ENCODE results near the gene RAD51C.
A peak's percentile ranks its signal among the peaks of the same experiment; 100 is the strongest.
"Not testable (repeated sequence)": the region's sequence is repeated elsewhere in the genome, so short reads cannot be mapped to it uniquely, and the experiment has no call there.

The RAD51C gene

GRCh38 chr17:58692239-58693055, at the start of gene RAD51C:
RAD51C (plus strand) TSS chr17:58692602; CDS start chr17:58692644, 42 bp downstream.
- peak; percentile 59 for DNase-seq (ENCODE audit: low read depth)

GRCh38 chr17:58643147-58643546, 49.3 kb upstream of the RAD51C start:
- DNase-seq (ENCODE audit: low read depth) = no peak

GRCh38 chr17:58648236-58648635, 44.2 kb upstream of the RAD51C start:
- no peak for DNase-seq (ENCODE audit: low read depth)

- DNase-seq (ENCODE audit: low read depth) = not testable (repeated sequence)
These were observed 34.2 kb upstream of the RAD51C start for GRCh38 chr17:58657962-58658803.

- DNase-seq (ENCODE audit: low read depth) = peak; percentile 94
These were observed 33.3 kb upstream of the RAD51C start for GRCh38 chr17:58658804-58659713.

GRCh38 chr17:58659714-58660084, 32.7 kb upstream of the RAD51C start:
- not testable (repeated sequence) for DNase-seq (ENCODE audit: low read depth)

GRCh38 chr17:58660621-58661020, 31.8 kb upstream of the RAD51C start:
- DNase-seq (ENCODE audit: low read depth) = no peak

GRCh38 chr17:58661499-58661898, 30.9 kb upstream of the RAD51C start:
- no peak for DNase-seq (ENCODE audit: low read depth)

GRCh38 chr17:58664302-58664701, 28.1 kb upstream of the RAD51C start:
- no peak for DNase-seq (ENCODE audit: low read depth)

- DNase-seq (ENCODE audit: low read depth) = no peak
These were observed 26.2 kb upstream of the RAD51C start for GRCh38 chr17:58665946-58666857.

- no peak for DNase-seq (ENCODE audit: low read depth)
These were observed 25.5 kb upstream of the RAD51C start for GRCh38 chr17:58666858-58667267.

GRCh38 chr17:58667934-58668597, 24.3 kb upstream of the RAD51C start:
- no peak for DNase-seq (ENCODE audit: low read depth)

GRCh38 chr17:58668598-58668935, 23.8 kb upstream of the RAD51C start:
- DNase-seq (ENCODE audit: low read depth) = no peak

- no peak for DNase-seq (ENCODE audit: low read depth)
These were observed 22.5 kb upstream of the RAD51C start for GRCh38 chr17:58669853-58670252.

- DNase-seq (ENCODE audit: low read depth) = no peak
These were observed 20.4 kb upstream of the RAD51C start for GRCh38 chr17:58671969-58672368.

GRCh38 chr17:58677194-58677880, 15.1 kb upstream of the RAD51C start:
- no peak for DNase-seq (ENCODE audit: low read depth)

GRCh38 chr17:58678287-58678686, 14.1 kb upstream of the RAD51C start:
- not testable (repeated sequence) for DNase-seq (ENCODE audit: low read depth)

- DNase-seq (ENCODE audit: low read depth) = peak; percentile 62
These were observed 13.0 kb upstream of the RAD51C start for GRCh38 chr17:58679263-58680037.

GRCh38 chr17:58680038-58680369, 12.4 kb upstream of the RAD51C start:
- DNase-seq (ENCODE audit: low read depth) = no peak

Data from fibroblast of the conjunctiva (primary cell).